ENCODE data around the gene FAM135A. TPM values are rescaled to one million over a fixed set of nuclear protein-coding genes. Genes with fewer than 3 reads are reported as not detected.

FAM135A gene
- 7.7 and 10.5 TPM in 2 replicates for total RNA-seq

DNA sequence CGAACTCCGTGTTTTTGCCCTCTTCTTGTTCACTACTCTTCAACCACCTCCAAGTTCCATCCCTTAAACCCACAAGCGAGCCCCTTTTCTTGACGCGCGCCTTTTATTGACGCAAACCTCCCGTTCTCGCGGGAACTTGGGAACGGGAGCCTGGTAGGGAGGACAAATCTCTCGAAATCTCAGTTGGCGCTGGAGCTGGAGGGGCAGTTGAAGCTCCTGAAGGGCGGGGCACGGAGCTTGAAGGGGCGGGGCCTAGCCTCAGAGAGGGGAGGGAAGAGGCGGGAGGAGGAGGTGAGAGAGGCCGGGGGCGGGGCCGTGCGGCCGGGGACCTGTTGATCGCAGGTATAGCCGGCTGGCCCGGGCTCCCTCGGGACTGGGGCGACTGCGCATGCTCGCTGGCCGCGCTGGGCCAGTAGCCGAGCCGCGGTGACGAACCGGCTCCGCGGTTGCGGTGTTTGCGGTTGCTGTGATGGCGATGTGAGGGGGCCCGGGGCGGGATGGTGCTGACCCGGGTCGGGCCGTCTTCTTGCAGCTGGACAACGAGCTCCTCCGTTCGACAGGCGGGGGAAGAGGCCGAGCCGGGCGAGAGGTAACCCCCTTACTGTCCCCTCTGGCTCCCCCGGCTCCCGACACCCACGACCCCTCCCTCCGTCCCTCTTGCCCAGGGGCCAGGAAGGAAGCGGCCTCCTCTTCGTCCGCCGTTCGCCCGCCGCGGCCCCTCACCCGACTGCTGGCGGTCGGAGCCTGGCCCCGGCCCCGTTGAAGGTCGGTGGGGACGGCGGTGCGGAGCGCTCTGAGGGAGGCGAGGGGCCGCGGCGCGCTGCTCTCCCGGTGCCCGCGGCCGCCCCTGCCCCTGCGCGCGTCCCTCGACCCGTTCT, at the start of gene FAM135A:
Gene FAM135A, plus strand, starts transcription at position 395 of the 878 bp plus-strand sequence. CDS start 14,835 bp downstream, outside the sequence.
- H3K4me3 Mint-ChIP-seq, result peak within 1 kb of the TSS; percentile 92
- peak; percentile 98 for DNase-seq
- peaks cover 7% of the 10 kb centered on the region for H3K27me3 Mint-ChIP-seq
- peak within 1 kb of the TSS; percentile 87 for H3K27ac Mint-ChIP-seq
- H3K4me1 Mint-ChIP-seq, result peaks cover 27% of the 10 kb centered on the region
- H3K9me3 Mint-ChIP-seq, result no peaks in the 10 kb centered on the region
- intact Hi-C loops (cut with micrococcal nuclease), result loop anchor here (1.0 to 10.0 kb wide), 5 partner anchors 154 to 871 kb away; partner anchors contain the start of genes LMBRD1, OGFRL1, SDHAF4 and SMAP1
- peaks cover 6% of the 10 kb centered on the region for H3K36me3 Mint-ChIP-seq (ENCODE audit: low read depth)

GRCh38 chr6:70363741-70364493, 49.4 kb upstream of the FAM135A start:
- H3K4me1 Mint-ChIP-seq, result no peaks in the 10 kb centered on the region
- intact Hi-C loops (cut with micrococcal nuclease), result no loop called here
- H3K4me3 Mint-ChIP-seq, result no peak overlapping the region
- no peaks in the 10 kb centered on the region for H3K9me3 Mint-ChIP-seq
- peaks cover 21% of the 10 kb centered on the region for H3K27me3 Mint-ChIP-seq
- H3K27ac Mint-ChIP-seq, result no peak overlapping the region
- H3K36me3 Mint-ChIP-seq (ENCODE audit: low read depth), result no peaks in the 10 kb centered on the region
- DNase-seq, result no peak

- Mint-ChIP-seq H3K4me3 (no peak overlapping the region), H3K27me3 (peaks cover 37% of the 10 kb centered on the region), H3K4me1 (no peaks in the 10 kb centered on the region), H3K9me3 (no peaks in the 10 kb centered on the region), H3K27ac (no peak overlapping the region), H3K36me3 (ENCODE audit: low read depth) (no peaks in the 10 kb centered on the region)
- intact Hi-C loops (cut with micrococcal nuclease), result loop anchor here (1.0 to 2.0 kb wide), 3 partner anchors 59 to 317 kb away; no protein-coding TSS in a partner anchor
- peak; percentile 89 for DNase-seq
Measured at GRCh38 chr6:70369332-70369950, 43.9 kb upstream of the FAM135A start.

- DNase-seq, result no peak
- peaks cover 38% of the 10 kb centered on the region for H3K27me3 Mint-ChIP-seq
- intact Hi-C loops (cut with micrococcal nuclease), result loop anchor here (2.0 kb wide), 1 partner anchor 642 kb away; no protein-coding TSS in a partner anchor
- H3K9me3 Mint-ChIP-seq, result no peaks in the 10 kb centered on the region
- H3K27ac Mint-ChIP-seq, result no peak overlapping the region
- no peaks in the 10 kb centered on the region for H3K4me1 Mint-ChIP-seq
- no peaks in the 10 kb centered on the region for H3K36me3 Mint-ChIP-seq (ENCODE audit: low read depth)
- H3K4me3 Mint-ChIP-seq, result no peak overlapping the region
Measured at GRCh38 chr6:70370496-70370895, 42.8 kb upstream of the FAM135A start.

DNA sequence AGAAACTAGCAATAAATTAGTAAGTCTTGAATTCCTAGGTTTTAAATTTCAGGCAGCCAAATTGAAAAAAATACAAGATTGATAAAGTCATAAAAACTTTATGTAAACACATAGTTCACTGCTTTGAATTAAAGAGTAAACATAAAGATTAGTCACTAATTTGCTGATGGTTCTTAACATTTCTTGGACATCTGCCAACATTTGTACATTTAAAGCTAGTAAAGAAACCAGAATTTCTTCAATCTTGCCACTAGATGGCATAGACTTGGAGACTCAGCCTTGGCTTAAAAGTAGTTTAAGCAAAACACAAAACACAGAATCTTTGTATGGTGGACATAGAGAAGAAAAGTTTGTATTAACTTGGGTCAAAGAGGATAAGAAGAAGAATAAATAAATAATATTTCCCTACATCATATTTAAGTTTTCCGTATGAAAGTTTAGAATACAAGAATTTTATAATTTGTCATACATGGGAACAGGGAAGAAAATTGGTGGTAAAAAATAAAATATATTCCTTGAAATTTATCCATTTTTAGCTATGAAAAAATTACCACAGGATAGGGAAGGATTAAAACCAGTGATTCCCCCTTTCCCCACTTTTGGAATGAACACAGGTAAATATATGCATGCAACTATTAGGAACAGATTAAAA, 41.7 kb upstream of the FAM135A start:
- Mint-ChIP-seq H3K27me3 (peaks cover 37% of the 10 kb centered on the region), H3K4me3 (no peak overlapping the region), H3K9me3 (no peaks in the 10 kb centered on the region), H3K36me3 (ENCODE audit: low read depth) (no peaks in the 10 kb centered on the region), H3K27ac (no peak overlapping the region), H3K4me1 (no peaks in the 10 kb centered on the region)
- no peak for DNase-seq
- intact Hi-C loops (cut with micrococcal nuclease), result loop anchor here (2.0 kb wide), 1 partner anchor 641 kb away; no protein-coding TSS in a partner anchor

- no peaks in the 10 kb centered on the region for H3K36me3 Mint-ChIP-seq (ENCODE audit: low read depth)
- H3K4me3 Mint-ChIP-seq, result no peak overlapping the region
- no peak for DNase-seq
- no peaks in the 10 kb centered on the region for H3K4me1 Mint-ChIP-seq
- H3K27me3 Mint-ChIP-seq, result peaks cover 25% of the 10 kb centered on the region
- H3K9me3 Mint-ChIP-seq, result no peaks in the 10 kb centered on the region
- intact Hi-C loops (cut with micrococcal nuclease), result no loop called here
- no peak overlapping the region for H3K27ac Mint-ChIP-seq
Measured at GRCh38 chr6:70375166-70375565, 38.1 kb upstream of the FAM135A start.

DNA sequence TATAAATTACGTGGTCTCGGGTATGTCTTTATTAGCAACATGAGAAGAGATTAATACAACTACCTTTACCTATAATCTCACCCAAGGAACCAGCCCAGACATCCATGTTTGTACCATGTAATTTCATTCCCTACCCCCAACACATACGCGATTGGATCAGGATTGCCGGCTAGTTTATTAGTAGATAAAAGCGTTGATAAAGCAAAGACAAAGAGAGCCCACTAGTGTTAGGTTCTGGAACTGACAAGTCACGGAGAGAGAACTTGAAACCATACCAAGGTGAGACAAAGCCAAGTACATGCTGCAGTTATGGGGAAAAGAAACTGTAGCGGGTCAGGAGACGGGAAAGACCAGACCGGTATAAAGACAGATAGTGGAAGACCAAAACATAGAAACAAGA, 37.4 kb upstream of the FAM135A start:
- Mint-ChIP-seq H3K9me3 (no peaks in the 10 kb centered on the region), H3K27me3 (peaks cover 25% of the 10 kb centered on the region), H3K27ac (no peak overlapping the region), H3K4me1 (no peaks in the 10 kb centered on the region), H3K36me3 (ENCODE audit: low read depth) (no peaks in the 10 kb centered on the region), H3K4me3 (no peak overlapping the region)
- intact Hi-C loops (cut with micrococcal nuclease), result no loop called here
- DNase-seq, result no peak

DNA sequence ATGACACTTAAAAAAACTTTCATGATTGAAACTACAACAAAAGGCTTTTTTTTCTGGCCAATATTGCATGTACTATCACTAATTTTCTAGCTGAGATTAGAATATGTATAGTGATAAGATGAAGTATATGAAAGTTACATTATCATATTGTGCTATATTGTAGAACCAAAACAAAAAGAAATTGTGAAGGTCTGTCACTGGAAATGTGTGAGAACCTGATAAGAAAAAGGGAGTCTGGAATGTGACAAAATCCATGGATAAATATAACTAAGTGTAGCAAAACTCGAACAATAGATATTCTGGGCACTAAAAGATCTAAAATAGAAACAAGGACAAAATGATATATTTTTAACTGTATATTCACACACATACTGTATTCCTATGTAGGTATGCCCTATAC, 36.7 kb upstream of the FAM135A start:
- Mint-ChIP-seq H3K27ac (no peak overlapping the region), H3K4me1 (no peaks in the 10 kb centered on the region), H3K27me3 (peaks cover 25% of the 10 kb centered on the region), H3K36me3 (ENCODE audit: low read depth) (no peaks in the 10 kb centered on the region), H3K9me3 (no peaks in the 10 kb centered on the region), H3K4me3 (no peak overlapping the region)
- intact Hi-C loops (cut with micrococcal nuclease), result no loop called here
- no peak for DNase-seq

DNA sequence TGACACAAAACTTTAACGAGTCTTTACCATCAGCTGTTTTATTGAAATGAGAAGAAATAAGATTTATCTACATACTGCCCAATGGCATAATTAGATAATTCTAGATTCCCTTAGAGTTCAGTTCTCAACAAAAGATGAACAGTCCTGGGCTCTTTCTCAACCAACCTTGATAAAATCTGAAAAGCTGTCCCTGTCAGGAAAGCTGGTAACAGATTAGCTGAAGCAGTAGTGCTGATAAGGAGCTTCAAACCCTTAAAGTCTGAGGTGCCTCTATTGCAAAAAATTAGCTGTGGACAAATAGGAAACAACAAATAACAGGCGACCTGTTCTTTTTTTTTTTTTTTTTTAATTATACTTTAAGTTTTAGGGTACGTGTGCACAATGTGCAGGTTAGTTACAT, 35.9 kb upstream of the FAM135A start:
- peaks cover 24% of the 10 kb centered on the region for H3K27me3 Mint-ChIP-seq
- H3K9me3 Mint-ChIP-seq, result no peaks in the 10 kb centered on the region
- no peaks in the 10 kb centered on the region for H3K36me3 Mint-ChIP-seq (ENCODE audit: low read depth)
- no peak for DNase-seq
- H3K27ac Mint-ChIP-seq, result no peak overlapping the region
- H3K4me3 Mint-ChIP-seq, result no peak overlapping the region
- H3K4me1 Mint-ChIP-seq, result no peaks in the 10 kb centered on the region
- intact Hi-C loops (cut with micrococcal nuclease), result no loop called here

DNA sequence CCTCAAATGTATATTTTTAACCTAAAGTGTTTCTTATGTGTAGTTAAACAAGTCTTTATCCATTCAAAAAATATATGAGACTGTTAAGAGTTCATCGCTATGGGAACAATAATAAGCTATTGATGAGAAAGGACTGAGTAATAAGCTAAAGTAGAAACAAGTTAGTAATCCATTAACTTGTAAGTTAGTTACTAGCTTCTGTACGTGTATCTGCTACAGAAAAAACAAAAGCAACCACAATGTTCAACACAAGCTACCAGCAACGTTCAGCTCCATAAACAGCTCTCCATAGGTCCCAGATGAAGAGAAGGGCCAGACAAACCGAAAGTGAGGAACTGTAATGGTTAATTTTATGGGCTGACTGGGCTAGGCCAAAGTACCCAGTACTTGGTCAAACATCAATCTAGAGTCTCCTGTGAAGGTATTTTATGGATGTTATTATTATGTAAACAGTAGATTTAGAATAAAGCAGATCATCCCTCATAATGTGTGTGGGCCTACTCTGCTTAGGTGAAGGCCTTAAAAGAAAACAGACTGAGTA, 33.8 kb upstream of the FAM135A start:
- no peaks in the 10 kb centered on the region for H3K9me3 Mint-ChIP-seq
- intact Hi-C loops (cut with micrococcal nuclease), result no loop called here

DNA sequence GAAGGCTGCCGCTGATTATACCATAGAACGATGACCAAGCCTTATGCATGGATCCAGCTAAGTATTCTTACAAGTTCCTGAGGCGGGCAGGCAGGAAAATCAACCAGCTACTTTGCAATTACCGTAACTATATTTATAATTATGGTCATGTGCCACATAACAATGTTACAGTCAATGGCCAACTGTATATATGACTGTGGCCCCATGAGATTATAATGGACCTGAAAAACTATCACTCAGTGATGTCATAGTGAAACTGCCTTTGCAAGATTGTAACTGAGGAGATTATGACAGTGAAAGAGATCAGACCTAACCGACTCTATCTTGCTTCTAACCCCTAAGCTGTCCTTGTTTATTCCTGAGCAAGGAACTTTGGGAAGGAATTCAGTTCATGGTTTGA, 33.1 kb upstream of the FAM135A start:
- Mint-ChIP-seq H3K27ac (no peak overlapping the region), H3K4me1 (no peaks in the 10 kb centered on the region), H3K9me3 (no peaks in the 10 kb centered on the region), H3K4me3 (no peak overlapping the region), H3K36me3 (ENCODE audit: low read depth) (no peaks in the 10 kb centered on the region), H3K27me3 (peaks cover 6% of the 10 kb centered on the region)
- intact Hi-C loops (cut with micrococcal nuclease), result no loop called here
- no peak for DNase-seq

More for the DNA sequence above, 33.8 kb upstream of the FAM135A start:
- Mint-ChIP-seq H3K4me1 (no peaks in the 10 kb centered on the region), H3K27ac (no peak overlapping the region), H3K27me3 (peaks cover 10% of the 10 kb centered on the region), H3K4me3 (no peak overlapping the region), H3K36me3 (ENCODE audit: low read depth) (no peaks in the 10 kb centered on the region)
- DNase-seq, result no peak

- DNase-seq, result no peak
- Mint-ChIP-seq H3K27me3 (peaks cover 3% of the 10 kb centered on the region), H3K9me3 (no peaks in the 10 kb centered on the region), H3K36me3 (ENCODE audit: low read depth) (no peaks in the 10 kb centered on the region), H3K4me1 (no peaks in the 10 kb centered on the region), H3K4me3 (no peak overlapping the region), H3K27ac (no peak overlapping the region)
- intact Hi-C loops (cut with micrococcal nuclease), result no loop called here
Measured at GRCh38 chr6:70380771-70381416, 32.4 kb upstream of the FAM135A start.

GRCh38 chr6:70381417-70381782, 31.9 kb upstream of the FAM135A start:
- Mint-ChIP-seq H3K4me1 (no peaks in the 10 kb centered on the region), H3K27me3 (peaks cover 2% of the 10 kb centered on the region), H3K9me3 (no peaks in the 10 kb centered on the region), H3K27ac (no peak overlapping the region), H3K4me3 (no peak overlapping the region), H3K36me3 (ENCODE audit: low read depth) (no peaks in the 10 kb centered on the region)
- no peak for DNase-seq
- intact Hi-C loops (cut with micrococcal nuclease), result no loop called here
